Lower leg skin (tissue), 3 donors: Measurements from ENCODE around the gene GTSE1.

ENCODE experiments used
- CTCF ChIP-seq, 3 donors: fragments of 450-650 bp; IDR thresholded peaks; one replicate each; pipeline ENCODE4 v1.5.1; 2016; ENCODE audit warnings: antibody characterized with exemption in 3 of 3, mild to moderate bottlenecking in 3 of 3, moderate library complexity in 2 of 3
- POLR2A ChIP-seq, 2 donors: fragments of 450-650 bp; IDR thresholded peaks; one replicate each; pipeline ENCODE4 v1.6.1; 2016 to 2017; ENCODE audit warnings: antibody characterized with exemption in 2 of 2, mild to moderate bottlenecking in 1 of 2, moderate library complexity in 1 of 2

DNA sequence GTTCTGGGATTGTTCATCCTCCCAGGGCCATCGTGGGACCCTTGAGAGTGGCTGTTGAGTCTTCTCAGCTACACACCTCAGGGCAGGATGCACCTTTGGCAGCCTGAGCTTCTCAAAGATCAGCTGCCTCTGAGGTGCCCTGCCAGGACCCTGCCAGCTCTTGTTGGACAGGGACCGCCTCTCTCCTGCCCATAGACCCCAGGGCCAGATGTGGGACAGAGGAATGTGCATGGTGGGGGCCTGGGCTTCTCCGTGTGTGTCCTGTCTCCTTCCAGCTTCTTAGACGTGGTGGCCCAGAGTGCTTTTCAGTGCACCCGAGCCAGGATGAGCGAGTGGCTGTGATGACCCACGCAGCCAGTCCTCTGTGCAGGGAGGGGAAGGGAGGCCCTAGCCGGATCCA, 32.9 kb downstream of the GTSE1 start:
- TF ChIP-seq POLR2A (IDR thresholded peaks at IDR 0.05) (no peak), CTCF (IDR thresholded peaks at IDR 0.05) (no peak)
